K562 (cell line): ENCODE results near the gene SHISAL1. TPM values are rescaled to one million over a fixed set of nuclear protein-coding genes. Genes with fewer than 3 reads are reported as not detected.

ENCODE experiments used
- ATAC-seq: fragments of 200-7000 bp; cut with Tn5 transposase; 3 replicates; pipeline ENCODE4 v1.9.1; 2020; ENCODE audit warnings: moderate library complexity
- BruUV-seq: library from RNA; stranded (reverse); fragments of 400-500 nt; replicated peaks from 2 replicates; lab custom pipeline; 2021; lab: Mats Ljungman, UMichigan
- CTCF ChIA-PET: fragments of 300-600 bp; formaldehyde crosslinking; extraction: SDS; loops from one replicate; lab custom pipeline; 2021; ENCODE audit warnings: low intra/inter-chr PET ratio; lab: Yijun Ruan, JAX
- POLR2A ChIA-PET: fragments of 300-600, 350-650 bp; sonication (Branson Sonifier 250); formaldehyde crosslinking; extraction: SDS; loops from one replicate; lab custom pipeline; 2021; ENCODE audit warnings: antibody characterized with exemption, inconsistent platforms; lab: Yijun Ruan, JAX
- DNase-seq, 4 experiments: peaks; one replicate each; pipeline versions ENCODE4 v3.0.0 to v3.0.0-alpha.2; 2011 to 2018; ENCODE audit warnings: low spot score in 3 of 4, mixed read lengths in 3 of 4; ENCODE audit errors: extremely low read depth in 1 of 4
- FAIRE-seq: peaks from 2 replicates; lab custom pipeline; 2011; peaks lifted over from hg19 to GRCh38; lab: Jason Lieb, UNC
- H2AFZ ChIP-seq: 2 replicates; pipeline ENCODE4 v1.6.0; 2011; ENCODE audit warnings: low read depth, low read length, control low read depth, inconsistent platforms
- H3K27ac ChIP-seq: fragments of 200-600 bp; 3 replicates; pipeline ENCODE4 v1.8.0; 2011; ENCODE audit warnings: low read depth, mild to moderate bottlenecking, control low read depth, inconsistent platforms, low read length, moderate library complexity, mixed read lengths; ENCODE audit errors: extremely low read depth
- H3K27me3 ChIP-seq, 2 experiments: fragments of 300-600 bp in 1 of 2; 2 replicates in 1 of 2; 3 replicates in 1 of 2; pipeline versions ENCODE4 v1.6.0 to v1.8.0; 2011; ENCODE audit warnings: inconsistent platforms in 2 of 2, low read length in 2 of 2, mild to moderate bottlenecking in 1 of 2, mixed read lengths in 1 of 2, moderate library complexity in 1 of 2; ENCODE audit not compliant: control insufficient read depth in 2 of 2, insufficient read depth in 2 of 2
- H3K36me3 ChIP-seq: fragments of 300-600 bp; 3 replicates; pipeline ENCODE4 v1.8.0; 2011; ENCODE audit warnings: mild to moderate bottlenecking, low read length, inconsistent platforms; ENCODE audit not compliant: control insufficient read depth, insufficient read depth
- H3K4me1 ChIP-seq, 2 experiments: fragments of 200-600 bp in 1 of 2; replicated peaks in 1 of 2; 2 replicates in 1 of 2; 3 replicates in 1 of 2; pipeline versions ENCODE4 v1.5.1 to v1.8.0; 2011; ENCODE audit warnings: inconsistent platforms in 2 of 2, low read length in 2 of 2, mild to moderate bottlenecking in 1 of 2, mixed read lengths in 1 of 2, moderate library complexity in 1 of 2; ENCODE audit not compliant: control insufficient read depth in 2 of 2, insufficient read depth in 2 of 2
- H3K4me2 ChIP-seq: 2 replicates; pipeline ENCODE4 v1.6.1; 2011; ENCODE audit warnings: low read length, control low read depth, inconsistent platforms, mixed read lengths; ENCODE audit not compliant: insufficient read depth
- H3K4me3 ChIP-seq: fragments of 200-600 bp; sonication (generic), shearing (Covaris generic); 2 replicates; pipeline ENCODE4 v1.5.1; 2016; ENCODE audit warnings: control low read depth, inconsistent platforms
- H3K79me2 ChIP-seq: fragments of 200-600 bp; 3 replicates; pipeline ENCODE4 v1.8.0; 2011; ENCODE audit warnings: low read length, inconsistent platforms; ENCODE audit not compliant: control insufficient read depth, insufficient read depth
- H3K9ac ChIP-seq, 2 experiments: 2 replicates each; pipeline versions ENCODE4 v1.6.0 to v1.6.1; 2011; ENCODE audit warnings: low read depth in 2 of 2, low read length in 2 of 2, control low read depth in 1 of 2, inconsistent platforms in 1 of 2, mild to moderate bottlenecking in 1 of 2, mixed read lengths in 1 of 2; ENCODE audit not compliant: insufficient read depth in 1 of 2
- H3K9me1 ChIP-seq: one replicate; pipeline ENCODE4 v1.6.0; 2011; ENCODE audit warnings: inconsistent platforms, mild to moderate bottlenecking, low read length, moderate library complexity; ENCODE audit not compliant: control insufficient read depth, insufficient read depth
- H3K9me3 ChIP-seq: replicated peaks from 2 replicates; pipeline ENCODE4 v1.5.1; 2011; ENCODE audit warnings: low read depth, low read length, inconsistent platforms; ENCODE audit not compliant: control insufficient read depth, insufficient read depth
- H4K20me1 ChIP-seq: replicated peaks from 2 replicates; pipeline ENCODE4 v1.6.1; 2011; ENCODE audit warnings: low read length, inconsistent platforms, mixed read lengths; ENCODE audit not compliant: control insufficient read depth, insufficient read depth
- ATF6 ChIP-seq: sonication (generic); formaldehyde crosslinking; IDR thresholded peaks from 2 replicates; pipeline ENCODE4 v1.4.0; 2020; ENCODE audit warnings: mild to moderate bottlenecking, missing genetic modification reagents
- CC2D1A ChIP-seq: fragments of 450-650 bp; IDR thresholded peaks from 2 replicates; pipeline ENCODE4 v1.6.1; 2017; ENCODE audit warnings: mild to moderate bottlenecking
- FOSL1 ChIP-seq: fragments of 200-800 bp; sonication (Bioruptor generic); conservative IDR thresholded peaks from 2 replicates; pipeline ENCODE4 v1.6.1; 2016; ENCODE audit warnings: missing genetic modification characterization, missing compliant biosample characterization
- FOXA1 ChIP-seq: fragments of 450-650 bp; IDR thresholded peaks from 2 replicates; pipeline ENCODE4 v1.6.1; 2016; ENCODE audit warnings: mild to moderate bottlenecking, borderline replicate concordance
- GATAD2A ChIP-seq: fragments of 450-650 bp; IDR thresholded peaks from 2 replicates; pipeline ENCODE4 v1.6.1; 2017
- HDAC2 ChIP-seq: fragments of 450-650 bp; IDR thresholded peaks from 2 replicates; pipeline ENCODE4 v1.6.1; 2016; ENCODE audit warnings: mild to moderate bottlenecking
- PKNOX1 ChIP-seq: fragments of 450-650 bp; IDR thresholded peaks from 2 replicates; pipeline ENCODE4 v1.6.1; 2016
- SMAD3 ChIP-seq: fragments of 450-650 bp; formaldehyde crosslinking; conservative IDR thresholded peaks from 2 replicates; pipeline ENCODE4 v1.4.0; 2020; ENCODE audit warnings: mild to moderate bottlenecking
- ZNF12 ChIP-seq: sonication (generic); formaldehyde crosslinking; IDR thresholded peaks from 2 replicates; pipeline ENCODE4 v1.4.0; 2020; ENCODE audit warnings: mild to moderate bottlenecking, missing genetic modification reagents
- WGBS: fragments of 100-300 bp; shearing (Covaris generic); methylation state at CpG from one replicate; pipeline ENCODE4 v1.1.6; 2016; ENCODE audit warnings: low coverage, mixed read lengths; ENCODE audit not compliant: insufficient coverage; ENCODE audit errors: missing lambda C conversion rate; 5-methylcytosine and 5-hydroxymethylcytosine counted together
- in situ Hi-C: fragments of 300-500 bp; cut with MboI; formaldehyde crosslinking; loops from 4 replicates; pipeline ENCODE4 v1.15.0; 2018; ENCODE audit warnings: inconsistent platforms, mixed read lengths
- intact Hi-C: fragments of 100-400 bp; cut with micrococcal nuclease; formaldehyde crosslinking; loops from 2 replicates; pipeline ENCODE4 v1.14.2; 2022
- polyA plus RNA-seq, 8 experiments: library from polyadenylated mRNA; depleted of rRNA in 4 of 8; stranded (reverse) in 5 of 8; unstranded in 3 of 8; fragments of >200 nt; fragmentation: Nextera tagmentation in 2 of 8; fragmentation: Illumina TruSeq in 1 of 8; extraction: Ambion mirVana in 2 of 8; extraction: Trizol in 1 of 8; gene quantifications; 2 replicates each; pipeline versions ENCODE4 v1.2.1 to v1.2.3, GENCODE V29; 2011 to 2014; ENCODE audit warnings: inconsistent platforms in 1 of 8, missing spikeins in 1 of 8
- total RNA-seq, 7 experiments: library from RNA; depleted of rRNA in 6 of 7; stranded (reverse); fragments of >200 nt in 6 of 7; fragmentation: Illumina TruSeq in 2 of 7; extraction: Trizol in 2 of 7; gene quantifications; 2 replicates each; pipeline versions ENCODE4 v1.2.1 to v1.2.3, GENCODE V29; 2011 to 2021; ENCODE audit warnings: low replicate concordance in 1 of 7

Gene SHISAL1
- total and polyA plus RNA-seq, 9 of the 15 experiments (the other 6 are each of a cell fraction or from before 2014, with no cell fraction given): not detected

GRCh38 chr22:44361391-44362126, 48.8 kb upstream of the SHISAL1 start:
- Histone ChIP-seq H3K9me3 (no peaks in the 10 kb centered on the region), H3K4me2 (no peak overlapping the region), H3K9ac (no peak overlapping the region), H4K20me1 (peaks cover 5% of the 10 kb centered on the region; the same call in 1 of the 2 replicates), H3K4me1 (no peaks in the 10 kb centered on the region; a peak in 1 of 5 replicates), H3K79me2 (no peaks in the 10 kb centered on the region), H3K27me3 (peaks cover 0 to 41% of the 10 kb centered on the region in 2 experiments; a peak in 3 of 5 replicates), H3K4me3 (no peak overlapping the region), H3K36me3 (no peaks in the 10 kb centered on the region), H3K9me1 (no peaks in the 10 kb centered on the region), H3K27ac (no peak overlapping the region), H2AFZ (no peak overlapping the region)
- no peak for TF ChIP-seq GATAD2A
- TF ChIP-seq ZNF12 (CRISPR knock-in tag): no peak
- TF ChIP-seq SMAD3 (CRISPR knock-in tag): no peak
- no peak for TF ChIP-seq FOXA1
- TF ChIP-seq ATF6: no peak
- no peak for TF ChIP-seq FOSL1
- no peak for TF ChIP-seq CC2D1A
- no peak for TF ChIP-seq PKNOX1
- no peak for TF ChIP-seq HDAC2
- FAIRE-seq (no peak), DNase-seq (no peak), ATAC-seq (no peak)
- intact Hi-C loops: no loop called here
- WGBS: 0% methylated on average over 9 of the region's 12 CpGs
- in situ Hi-C loops: no loop called here
- CTCF ChIA-PET: no interaction called here
- BruUV-seq: no TSS peak
- POLR2A ChIA-PET: no interaction called here
